Mesenchymal stem cell (in vitro differentiated cells and primary cell): ENCODE measurements around the gene SDR42E2.

Source experiments
- DNase-seq: peaks from one replicate; pipeline ENCODE4 v3.0.0-alpha.2; 2013
- H2AFZ ChIP-seq: one replicate; pipeline ENCODE4 v1.6.1; 2013; ENCODE audit warnings: low read depth, mild to moderate bottlenecking, control low read depth, inconsistent platforms, low read length, moderate library complexity
- H2AK5ac ChIP-seq: 2 replicates; pipeline ENCODE4 v1.6.1; 2013; ENCODE audit warnings: low read length, moderate library complexity, mild to moderate bottlenecking, inconsistent platforms; ENCODE audit not compliant: severe bottlenecking
- H2BK120ac ChIP-seq: one replicate; pipeline ENCODE4 v1.6.1; 2013; ENCODE audit warnings: low read depth, mild to moderate bottlenecking, inconsistent platforms, low read length, moderate library complexity
- H2BK12ac ChIP-seq, 2 experiments: one replicate each; pipeline ENCODE4 v1.6.1; 2013; ENCODE audit warnings: inconsistent platforms in 2 of 2, low read length in 2 of 2, mild to moderate bottlenecking in 2 of 2, moderate library complexity in 2 of 2, control low read depth in 1 of 2
- H2BK15ac ChIP-seq: one replicate; pipeline ENCODE4 v1.6.1; 2013; ENCODE audit warnings: mild to moderate bottlenecking, low read depth, inconsistent platforms; ENCODE audit not compliant: poor library complexity, severe bottlenecking
- H2BK5ac ChIP-seq: 2 replicates; pipeline ENCODE4 v1.6.1; 2013; ENCODE audit warnings: low read depth, mild to moderate bottlenecking, low read length, control low read depth, inconsistent platforms; ENCODE audit not compliant: poor library complexity, severe bottlenecking
- H3K14ac ChIP-seq, 2 experiments: one replicate each; pipeline ENCODE4 v1.6.1; 2013; ENCODE audit warnings: inconsistent platforms in 2 of 2, low read length in 2 of 2, control low read depth in 1 of 2, mild to moderate bottlenecking in 1 of 2, moderate library complexity in 1 of 2
- H3K18ac ChIP-seq, 2 experiments: one replicate each; pipeline ENCODE4 v1.6.1; 2013; ENCODE audit warnings: inconsistent platforms in 2 of 2, low read length in 2 of 2, control low read depth in 1 of 2, low read depth in 1 of 2, mild to moderate bottlenecking in 1 of 2
- H3K23ac ChIP-seq, 2 experiments: one replicate each; pipeline ENCODE4 v1.6.1; 2013; ENCODE audit warnings: inconsistent platforms in 2 of 2, low read length in 2 of 2, mild to moderate bottlenecking in 2 of 2, moderate library complexity in 2 of 2, control low read depth in 1 of 2
- H3K27ac ChIP-seq: 2 replicates; pipeline ENCODE4 v1.5.1; 2013; ENCODE audit warnings: mild to moderate bottlenecking, moderate library complexity, low read length, control low read depth, inconsistent platforms; ENCODE audit not compliant: poor library complexity, severe bottlenecking
- H3K27me3 ChIP-seq, 2 experiments: 2 replicates each; pipeline versions ENCODE4 v1.6.1 to v1.7.0; 2013; ENCODE audit warnings: low read length in 2 of 2, mild to moderate bottlenecking in 2 of 2, moderate library complexity in 2 of 2, control low read depth in 1 of 2, inconsistent platforms in 1 of 2; ENCODE audit not compliant: control insufficient read depth in 1 of 2, insufficient read depth in 1 of 2
- H3K36me3 ChIP-seq, 2 experiments: 2 replicates each; pipeline versions ENCODE4 v1.6.1 to v1.7.0; 2013; ENCODE audit warnings: low read length in 2 of 2, control low read depth in 1 of 2, inconsistent platforms in 1 of 2, low read depth in 1 of 2, mild to moderate bottlenecking in 1 of 2; ENCODE audit not compliant: insufficient read depth in 2 of 2, control insufficient read depth in 1 of 2
- H3K4ac ChIP-seq, 2 experiments: one replicate each; pipeline ENCODE4 v1.6.1; 2013; ENCODE audit warnings: inconsistent platforms in 2 of 2, low read length in 2 of 2, mild to moderate bottlenecking in 2 of 2, moderate library complexity in 2 of 2, control low read depth in 1 of 2, low read depth in 1 of 2
- H3K4me1 ChIP-seq: 2 replicates; pipeline ENCODE4 v1.6.1; 2013; ENCODE audit warnings: low read depth, low read length, control low read depth; ENCODE audit not compliant: control insufficient read depth, insufficient read depth
- H3K4me2 ChIP-seq: 2 replicates; pipeline ENCODE4 v1.6.1; 2013; ENCODE audit warnings: low read length, mild to moderate bottlenecking, inconsistent platforms; ENCODE audit not compliant: poor library complexity, severe bottlenecking
- H3K4me3 ChIP-seq, 2 experiments: 2 replicates each; pipeline versions ENCODE4 v1.5.1 to v1.7.0; 2013; ENCODE audit warnings: low read length in 2 of 2, mild to moderate bottlenecking in 2 of 2, control low read depth in 1 of 2, low read depth in 1 of 2; ENCODE audit not compliant: insufficient read depth in 1 of 2
- H3K79me1 ChIP-seq: replicated peaks from 2 replicates; pipeline ENCODE4 v1.6.1; 2013; ENCODE audit warnings: mild to moderate bottlenecking, control low read depth, low read length, inconsistent platforms; ENCODE audit not compliant: poor library complexity, severe bottlenecking
- H3K9ac ChIP-seq: 2 replicates; pipeline ENCODE4 v1.7.0; 2013; ENCODE audit warnings: mild to moderate bottlenecking, low read length, moderate library complexity
- H3K9me3 ChIP-seq: 2 replicates; pipeline ENCODE4 v1.7.0; 2013; ENCODE audit warnings: mild to moderate bottlenecking, low read length; ENCODE audit not compliant: control insufficient read depth
- H4K8ac ChIP-seq: one replicate; pipeline ENCODE4 v1.6.1; 2013; ENCODE audit warnings: inconsistent platforms, mild to moderate bottlenecking, low read length, moderate library complexity
- H4K91ac ChIP-seq: one replicate; pipeline ENCODE4 v1.6.1; 2013; ENCODE audit warnings: mild to moderate bottlenecking, low read length, inconsistent platforms
- WGBS: methylation state at CpG from one replicate; pipeline ENCODE4 v1.1.7; 2013; ENCODE audit warnings: mixed read lengths; 5-methylcytosine and 5-hydroxymethylcytosine counted together

Gene SDR42E2

GRCh38 chr16:22174642-22175041 is 12.3 kb downstream of the SDR42E2 start:
- no peak overlapping the region for H2BK15ac ChIP-seq
- H2BK12ac ChIP-seq: no peak overlapping the region
- no peak overlapping the region for H4K8ac ChIP-seq
- H2AK5ac ChIP-seq: no peak overlapping the region
- no peaks in the 10 kb centered on the region for H3K79me1 ChIP-seq
- H2BK120ac ChIP-seq: no peak overlapping the region
- WGBS: 82% methylated on average over 9 of the region's 9 CpGs
- H3K9me3 ChIP-seq: no peaks in the 10 kb centered on the region
- no peak overlapping the region for H3K27ac ChIP-seq
- H3K14ac ChIP-seq: no peak overlapping the region
- DNase-seq: no peak
- H3K9ac ChIP-seq: no peak overlapping the region
- H3K36me3 ChIP-seq: no peaks in the 10 kb centered on the region
- peaks cover 12 to 23% of the 10 kb centered on the region in 2 experiments for H3K27me3 ChIP-seq
- H3K23ac ChIP-seq: no peak overlapping the region
- no peak overlapping the region for H4K91ac ChIP-seq
- no peak overlapping the region for H3K4me3 ChIP-seq
- no peak overlapping the region for H3K4me2 ChIP-seq
- H3K4me1 ChIP-seq: no peaks in the 10 kb centered on the region
- no peak overlapping the region for H2AFZ ChIP-seq
- no peak overlapping the region for H3K4ac ChIP-seq
- no peak overlapping the region for H3K18ac ChIP-seq
- no peak overlapping the region for H2BK5ac ChIP-seq

GRCh38 chr16:22177968-22178930 is 15.9 kb downstream of the SDR42E2 start:
- no peak overlapping the region for H3K4ac ChIP-seq
- no peak overlapping the region for H2AK5ac ChIP-seq

GRCh38 chr16:22181426-22181825 is 19.1 kb downstream of the SDR42E2 start:
- Histone ChIP-seq H3K27ac (no peak overlapping the region), H3K23ac (no peak overlapping the region), H3K36me3 (no peaks in the 10 kb centered on the region), H3K4me1 (no peaks in the 10 kb centered on the region), H4K91ac (no peak overlapping the region), H3K9ac (no peak overlapping the region), H4K8ac (no peak overlapping the region), H2BK12ac (no peak overlapping the region), H3K9me3 (no peaks in the 10 kb centered on the region), H3K4me2 (no peak overlapping the region), H2AFZ (no peak overlapping the region), H2BK15ac (no peak overlapping the region), H3K18ac (no peak overlapping the region), H2AK5ac (no peak overlapping the region), H3K14ac (no peak overlapping the region), H3K4ac (no peak overlapping the region), H2BK5ac (no peak overlapping the region), H2BK120ac (no peak overlapping the region), H3K4me3 (no peak overlapping the region), H3K27me3 (peaks cover 17 to 30% of the 10 kb centered on the region in 2 experiments), H3K79me1 (no peaks in the 10 kb centered on the region)
- DNase-seq: no peak
- WGBS: 75% methylated on average over 9 of the region's 11 CpGs

More at GRCh38 chr16:22177968-22178930, 15.9 kb downstream of the SDR42E2 start:
- no peak overlapping the region for H3K4me3 ChIP-seq
- H3K27ac ChIP-seq: no peak overlapping the region
- H3K14ac ChIP-seq: no peak overlapping the region
- H3K79me1 ChIP-seq: no peaks in the 10 kb centered on the region
- no peak overlapping the region for H2BK120ac ChIP-seq
- H3K23ac ChIP-seq: no peak overlapping the region
- H2BK15ac ChIP-seq: no peak overlapping the region
- H3K18ac ChIP-seq: no peak overlapping the region
- H3K27me3 ChIP-seq: peaks cover 15 to 24% of the 10 kb centered on the region in 2 experiments
- DNase-seq: no peak
- no peak overlapping the region for H2AFZ ChIP-seq
- H3K36me3 ChIP-seq: no peaks in the 10 kb centered on the region
- H3K4me1 ChIP-seq: no peaks in the 10 kb centered on the region
- 77% methylated on average over 18 of the region's 18 CpGs for WGBS
- H4K91ac ChIP-seq: no peak overlapping the region
- no peak overlapping the region for H3K9ac ChIP-seq
- H4K8ac ChIP-seq: no peak overlapping the region
- H3K4me2 ChIP-seq: no peak overlapping the region
- no peak overlapping the region for H2BK5ac ChIP-seq
- no peaks in the 10 kb centered on the region for H3K9me3 ChIP-seq
- H2BK12ac ChIP-seq: no peak overlapping the region

- Histone ChIP-seq H3K79me1 (no peaks in the 10 kb centered on the region), H2BK12ac (no peak overlapping the region), H3K36me3 (no peaks in the 10 kb centered on the region), H2AK5ac (no peak overlapping the region), H3K27me3 (peaks cover 17 to 28% of the 10 kb centered on the region in 2 experiments), H3K4ac (no peak overlapping the region), H2BK120ac (no peak overlapping the region), H3K9ac (no peak overlapping the region), H4K91ac (no peak overlapping the region), H3K4me1 (no peaks in the 10 kb centered on the region), H2BK15ac (no peak overlapping the region), H3K4me3 (no peak overlapping the region), H3K18ac (no peak overlapping the region), H3K23ac (no peak overlapping the region), H3K9me3 (no peaks in the 10 kb centered on the region), H3K27ac (no peak overlapping the region), H3K4me2 (no peak overlapping the region), H2AFZ (no peak overlapping the region), H2BK5ac (no peak overlapping the region), H3K14ac (no peak overlapping the region), H4K8ac (no peak overlapping the region)
- 82% methylated on average over 5 of the region's 7 CpGs for WGBS
- DNase-seq: no peak
Measured at GRCh38 chr16:22181843-22182242, 19.5 kb downstream of the SDR42E2 start.
